ENCODE data around the gene CTTN.

DNA sequence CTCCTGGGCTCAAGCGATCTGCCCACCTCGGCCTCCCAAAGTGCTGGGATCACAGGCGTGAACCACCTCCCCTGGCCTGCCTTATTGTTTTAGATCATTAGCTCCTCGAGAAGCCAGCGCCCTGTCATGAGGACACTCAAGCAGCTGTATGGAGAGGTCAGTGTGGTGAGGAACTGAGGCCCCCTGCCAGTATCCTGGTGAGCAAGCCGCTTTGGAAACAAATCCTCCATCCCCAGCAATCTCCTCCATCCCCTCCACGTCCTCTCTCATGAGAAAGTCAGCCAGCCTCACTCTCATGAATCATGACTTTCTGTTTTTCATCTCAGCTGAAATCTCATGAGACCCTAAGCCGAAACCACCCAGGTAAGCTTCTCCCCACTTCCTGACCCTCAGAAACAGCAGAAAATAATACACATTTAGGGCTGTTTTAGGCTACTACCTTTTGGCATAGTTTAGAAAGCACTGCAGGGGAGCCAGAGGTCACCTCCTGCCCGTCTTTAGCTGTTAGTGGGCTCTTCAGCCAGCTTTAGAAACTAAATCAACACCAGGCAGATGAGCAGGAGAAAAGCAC, 56.0 kb downstream of the CTTN start:
- TF ChIP-seq EZH2 (IDR thresholded peaks at IDR 0.05; ENCODE audit: insufficient read depth, poor library complexity, severe bottlenecking) (no peak), EZH2phosphoT487 (IDR thresholded peaks at IDR 0.05; ENCODE audit: insufficient read depth, low read depth) (no peak)
